ENCODE data around the gene FCHO2.
A peak's percentile ranks its signal among the peaks of the same experiment; 100 is the strongest.
"Not testable (repeated sequence)": the region's sequence is repeated elsewhere in the genome, so short reads cannot be mapped to it uniquely, and the experiment has no call there.

The FCHO2 gene

GRCh38 chr5:72951671-72952468 lies 4.0 kb upstream of the FCHO2 start:
- in situ Hi-C loops (cut with HindIII; ENCODE audit: low pct_ligation_motif_present, low pct_unique_long_range_greater_than_20kb, low sequenced_read_pairs): no loop called here
- DNase-seq: peak; percentile 75

GRCh38 chr5:72954389-72954788 lies 1.5 kb upstream of the FCHO2 start:
- in situ Hi-C loops (cut with HindIII; ENCODE audit: low pct_ligation_motif_present, low pct_unique_long_range_greater_than_20kb, low sequenced_read_pairs): no loop called here
- DNase-seq: no peak

- DNase-seq: peak; percentile 57
- in situ Hi-C loops (cut with HindIII; ENCODE audit: low pct_ligation_motif_present, low pct_unique_long_range_greater_than_20kb, low sequenced_read_pairs): no loop called here
Measured at GRCh38 chr5:72955143-72955767, 586 bp upstream of the FCHO2 start.

- DNase-seq: peak; percentile 50
- in situ Hi-C loops (cut with HindIII; ENCODE audit: low pct_ligation_motif_present, low pct_unique_long_range_greater_than_20kb, low sequenced_read_pairs): no loop called here
Measured at GRCh38 chr5:72956324-72957140, 691 bp downstream of the FCHO2 start.

- DNase-seq: no peak
- in situ Hi-C loops (cut with HindIII; ENCODE audit: low pct_ligation_motif_present, low pct_unique_long_range_greater_than_20kb, low sequenced_read_pairs): no loop called here
Measured at GRCh38 chr5:72957337-72957736, 1.5 kb downstream of the FCHO2 start.

- DNase-seq: no peak
- in situ Hi-C loops (cut with HindIII; ENCODE audit: low pct_ligation_motif_present, low pct_unique_long_range_greater_than_20kb, low sequenced_read_pairs): no loop called here
Measured at GRCh38 chr5:72959257-72959656, 3.4 kb downstream of the FCHO2 start.

- in situ Hi-C loops (cut with HindIII; ENCODE audit: low pct_ligation_motif_present, low pct_unique_long_range_greater_than_20kb, low sequenced_read_pairs); DNase-seq: not testable (repeated sequence)
Measured at GRCh38 chr5:72974481-72974880, 18.6 kb downstream of the FCHO2 start.

- in situ Hi-C loops (cut with HindIII; ENCODE audit: low pct_ligation_motif_present, low pct_unique_long_range_greater_than_20kb, low sequenced_read_pairs): not testable (repeated sequence)
Measured at GRCh38 chr5:72976810-72977209, 21.0 kb downstream of the FCHO2 start.

GRCh38 chr5:72985719-72986118 lies 29.9 kb downstream of the FCHO2 start:
- no peak for DNase-seq
- in situ Hi-C loops (cut with HindIII; ENCODE audit: low pct_ligation_motif_present, low pct_unique_long_range_greater_than_20kb, low sequenced_read_pairs): no loop called here

More at GRCh38 chr5:72976810-72977209, 21.0 kb downstream of the FCHO2 start:
- not testable (repeated sequence) for DNase-seq

- in situ Hi-C loops (cut with HindIII; ENCODE audit: low pct_ligation_motif_present, low pct_unique_long_range_greater_than_20kb, low sequenced_read_pairs): no loop called here
- no peak for DNase-seq
Measured at GRCh38 chr5:72988769-72989168, 32.9 kb downstream of the FCHO2 start.

GRCh38 chr5:72991394-72991793 lies 35.6 kb downstream of the FCHO2 start:
- no peak for DNase-seq
- in situ Hi-C loops (cut with HindIII; ENCODE audit: low pct_ligation_motif_present, low pct_unique_long_range_greater_than_20kb, low sequenced_read_pairs): no loop called here

GRCh38 chr5:72994578-72994977 lies 38.7 kb downstream of the FCHO2 start:
- DNase-seq: no peak
- in situ Hi-C loops (cut with HindIII; ENCODE audit: low pct_ligation_motif_present, low pct_unique_long_range_greater_than_20kb, low sequenced_read_pairs): no loop called here

GRCh38 chr5:72996632-72997031 lies 40.8 kb downstream of the FCHO2 start:
- in situ Hi-C loops (cut with HindIII; ENCODE audit: low pct_ligation_motif_present, low pct_unique_long_range_greater_than_20kb, low sequenced_read_pairs): no loop called here
- DNase-seq: no peak

- no peak for DNase-seq
- in situ Hi-C loops (cut with HindIII; ENCODE audit: low pct_ligation_motif_present, low pct_unique_long_range_greater_than_20kb, low sequenced_read_pairs): no loop called here
Measured at GRCh38 chr5:72999916-73000315, 44.1 kb downstream of the FCHO2 start.

- in situ Hi-C loops (cut with HindIII; ENCODE audit: low pct_ligation_motif_present, low pct_unique_long_range_greater_than_20kb, low sequenced_read_pairs): no loop called here
- no peak for DNase-seq
Measured at GRCh38 chr5:73005886-73006285, 50.0 kb downstream of the FCHO2 start.

- in situ Hi-C loops (cut with HindIII; ENCODE audit: low pct_ligation_motif_present, low pct_unique_long_range_greater_than_20kb, low sequenced_read_pairs): no loop called here
- DNase-seq: no peak
Measured at GRCh38 chr5:73007051-73007450, 51.2 kb downstream of the FCHO2 start.

GRCh38 chr5:73008831-73009230 lies 53.0 kb downstream of the FCHO2 start:
- in situ Hi-C loops (cut with HindIII; ENCODE audit: low pct_ligation_motif_present, low pct_unique_long_range_greater_than_20kb, low sequenced_read_pairs): no loop called here
- DNase-seq: no peak

GRCh38 chr5:73011612-73012011 lies 55.8 kb downstream of the FCHO2 start:
- in situ Hi-C loops (cut with HindIII; ENCODE audit: low pct_ligation_motif_present, low pct_unique_long_range_greater_than_20kb, low sequenced_read_pairs); DNase-seq: not testable (repeated sequence)

GRCh38 chr5:73018892-73019291 lies 63.1 kb downstream of the FCHO2 start:
- no peak for DNase-seq
- in situ Hi-C loops (cut with HindIII; ENCODE audit: low pct_ligation_motif_present, low pct_unique_long_range_greater_than_20kb, low sequenced_read_pairs): no loop called here
